HG03175 (cell line): ENCODE results near the gene NALCN.

Source experiments
- ATAC-seq: cut with Tn5 transposase; IDR thresholded peaks from one replicate; pipeline ENCODE4 v1.9.1; 2021; ENCODE audit warnings: mild to moderate bottlenecking, moderate library complexity; ENCODE audit not compliant: unreplicated experiment

NALCN gene

DNA sequence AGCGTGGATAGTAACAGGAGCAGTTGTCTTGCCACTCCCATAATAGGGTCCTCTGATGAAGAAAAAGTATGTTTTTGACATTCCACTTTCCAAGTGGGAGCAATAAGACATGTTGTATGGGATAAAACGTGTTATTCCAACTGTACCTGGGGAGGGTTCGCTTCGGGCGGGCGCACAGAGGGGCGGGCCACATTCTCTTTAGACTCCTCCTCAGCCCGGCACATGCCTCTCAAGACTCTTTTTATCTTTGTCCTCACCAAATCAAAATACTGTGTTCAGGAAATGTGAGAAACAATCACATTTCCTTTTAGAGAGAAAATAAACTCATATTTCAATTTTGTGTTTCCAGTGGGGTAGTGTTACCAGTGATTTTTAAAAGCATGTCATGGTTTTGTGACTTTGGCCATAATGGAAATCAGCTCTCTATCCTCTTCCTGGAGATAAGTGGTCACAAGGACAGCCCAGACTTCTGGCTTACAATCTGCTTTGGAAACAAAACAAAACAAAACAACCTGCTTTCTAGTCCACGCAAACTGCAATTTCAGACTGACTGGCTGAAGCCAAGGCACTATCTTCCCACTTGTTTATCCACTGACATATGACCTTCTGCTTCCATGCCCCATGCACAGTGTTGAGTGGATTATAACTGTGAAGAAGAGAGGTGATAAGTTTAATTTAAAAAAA, 276.1 kb downstream of the NALCN start:
- no peak for ATAC-seq

DNA sequence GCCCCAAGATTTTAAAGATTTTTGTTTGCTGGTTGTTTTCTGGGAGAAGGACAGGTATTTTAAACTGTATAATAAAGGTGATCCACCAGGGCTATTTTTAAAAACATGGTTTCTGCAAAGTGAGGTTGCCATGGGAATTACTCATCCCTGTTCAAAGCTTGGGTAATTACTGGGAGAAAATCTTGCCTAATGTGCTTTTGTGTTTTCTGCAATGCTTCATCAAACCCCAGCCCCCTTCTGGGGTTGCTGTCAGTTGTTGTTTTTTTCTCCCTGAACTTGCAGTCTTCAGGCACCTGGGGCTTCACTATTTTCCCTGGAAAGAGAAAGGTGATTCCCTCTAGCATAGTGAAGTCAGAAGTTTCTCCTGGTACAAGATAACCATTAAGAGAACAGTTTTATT, 277.2 kb downstream of the NALCN start:
- no peak for ATAC-seq

- ATAC-seq: peak; percentile 87
Measured at GRCh38 chr13:101127741-101128353, 288.5 kb downstream of the NALCN start.

DNA sequence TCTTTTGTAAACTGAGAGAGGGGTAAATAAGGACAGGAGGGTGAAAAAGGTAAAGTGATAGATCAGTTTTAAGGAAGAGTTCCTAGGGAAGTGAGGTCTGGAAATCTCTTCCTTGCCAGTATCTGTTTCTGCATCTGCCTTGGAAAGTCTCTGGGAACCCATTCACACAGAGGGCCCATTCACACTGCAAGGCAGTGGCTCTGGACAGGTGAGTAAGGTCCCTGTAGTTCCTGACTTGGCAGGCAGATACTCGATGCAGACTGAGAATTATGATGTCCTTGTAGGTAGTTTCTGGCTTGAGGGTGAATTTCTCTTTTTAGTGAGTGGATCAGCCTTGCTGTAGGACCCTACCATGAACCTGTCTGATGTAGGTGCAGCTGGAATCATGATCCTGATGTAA, 293.3 kb downstream of the NALCN start:
- no peak for ATAC-seq

GRCh38 chr13:101121608-101122007, 294.7 kb downstream of the NALCN start:
- ATAC-seq: no peak

DNA sequence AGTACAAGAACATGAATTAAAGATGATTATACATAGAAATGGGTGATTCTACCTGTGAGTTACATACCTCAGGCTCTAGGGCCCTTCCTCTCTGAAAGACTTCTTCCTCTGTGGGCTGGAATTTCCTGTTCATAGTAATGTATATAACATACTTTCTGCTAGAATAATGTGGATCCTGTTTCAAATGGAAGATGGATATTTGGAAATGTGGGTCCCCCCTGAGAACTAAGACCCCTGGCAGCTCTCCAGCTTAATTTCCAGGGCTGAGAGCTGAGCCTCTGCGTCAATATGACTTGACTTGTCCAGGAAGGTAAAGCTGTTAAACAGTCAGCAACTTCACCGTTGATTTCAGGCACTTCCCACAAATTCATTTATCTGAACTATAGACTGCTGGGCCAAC, 296.3 kb downstream of the NALCN start:
- no peak for ATAC-seq

DNA sequence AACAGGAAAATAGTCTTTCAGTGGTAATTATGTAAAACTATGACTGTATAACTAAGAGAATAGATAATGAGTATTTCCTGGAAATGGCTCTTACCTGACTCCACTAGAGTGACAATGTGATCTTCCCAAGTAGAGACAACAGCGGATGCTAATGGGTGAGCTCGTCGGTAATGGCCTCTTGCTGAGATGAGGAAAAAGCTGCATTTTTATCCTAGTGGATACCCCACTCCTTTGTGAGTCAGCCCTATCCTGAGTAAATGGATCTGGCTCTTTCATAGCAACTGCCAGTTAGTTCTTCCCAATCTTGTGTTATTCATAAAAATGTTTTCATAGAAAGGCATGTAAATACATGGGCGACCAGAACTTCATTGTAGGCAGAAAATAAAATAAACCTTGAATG, 299.5 kb downstream of the NALCN start:
- ATAC-seq: no peak

- ATAC-seq: no peak
Measured at GRCh38 chr13:101116341-101116740, 300.0 kb downstream of the NALCN start.

DNA sequence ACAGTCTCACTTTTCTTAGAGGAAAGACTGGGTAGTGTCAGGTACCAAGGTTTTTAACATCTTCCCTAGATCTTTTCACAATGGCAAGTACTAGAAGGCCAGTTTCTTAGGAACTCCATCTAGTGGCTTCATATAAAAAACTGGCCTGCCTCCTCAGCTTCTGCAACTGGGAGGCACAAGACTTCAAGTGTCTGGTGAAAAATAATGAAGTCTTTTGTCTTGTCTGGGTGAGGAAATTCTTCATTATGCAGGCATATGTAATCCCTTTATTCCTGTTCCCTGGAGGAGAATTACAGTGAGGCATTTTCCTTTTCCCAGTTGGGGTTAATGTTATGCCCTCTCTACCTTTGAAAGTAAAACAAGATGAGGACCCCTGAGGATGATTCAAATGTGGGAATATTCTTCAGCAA, 300.5 kb downstream of the NALCN start:
- no peak for ATAC-seq

DNA sequence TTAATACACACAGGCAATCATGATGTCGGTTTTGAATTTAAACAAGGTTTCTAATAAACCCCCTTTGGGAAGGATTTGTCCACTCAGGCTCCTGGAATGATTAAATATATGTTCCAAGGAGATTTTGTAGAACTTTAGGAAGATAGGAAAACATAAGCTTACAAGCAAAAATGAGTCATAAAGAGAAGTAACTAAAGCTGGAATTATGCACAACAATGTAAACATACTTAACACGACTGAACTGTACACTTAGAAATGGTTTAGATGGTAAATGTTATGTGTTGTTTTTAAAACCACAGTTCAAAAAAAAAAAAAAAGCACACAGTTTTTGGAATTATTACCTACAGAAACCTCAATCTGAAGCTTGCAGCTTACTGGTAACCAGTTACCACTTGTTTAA, 304.4 kb downstream of the NALCN start:
- ATAC-seq: no peak

GRCh38 chr13:101109005-101109404, 307.3 kb downstream of the NALCN start:
- no peak for ATAC-seq

GRCh38 chr13:101098873-101099272, 317.4 kb downstream of the NALCN start:
- no peak for ATAC-seq

DNA sequence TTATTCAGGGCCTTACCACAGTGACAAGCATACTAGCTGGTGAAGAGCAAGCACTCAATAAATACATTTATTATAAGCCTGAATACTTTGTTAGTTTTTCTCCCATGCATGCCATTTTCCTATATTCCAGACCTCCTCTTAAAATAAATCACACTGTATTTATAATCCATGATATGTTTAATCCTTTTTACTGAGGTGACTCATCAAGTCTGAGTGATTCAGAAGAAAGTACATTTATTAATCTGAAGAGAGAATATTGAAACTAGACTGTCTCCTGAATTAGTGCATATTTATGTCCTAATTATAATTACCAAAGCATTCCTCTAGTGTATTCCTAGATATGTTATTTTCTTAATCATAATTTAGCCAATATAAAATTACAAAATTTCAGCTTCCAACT, 323.3 kb downstream of the NALCN start:
- ATAC-seq: no peak

DNA sequence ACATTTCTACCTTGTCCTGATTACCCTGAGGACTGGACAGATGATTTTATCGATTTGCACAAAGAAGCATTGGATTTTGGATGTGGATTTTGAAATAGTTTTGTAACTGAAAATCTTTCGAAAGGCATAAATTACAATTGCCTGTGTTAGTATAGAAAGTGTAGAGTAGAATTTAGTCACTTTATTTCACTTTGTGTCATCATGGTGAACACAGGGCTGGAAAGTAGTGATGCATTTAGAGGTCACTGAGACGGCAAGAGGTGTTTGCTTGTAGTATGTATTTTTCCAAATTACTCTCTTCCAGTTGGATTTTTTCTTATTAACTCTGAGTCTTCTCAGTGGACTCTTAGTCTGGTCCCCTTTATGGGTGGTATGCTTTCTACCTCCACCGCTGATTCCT, 326.0 kb downstream of the NALCN start:
- no peak for ATAC-seq

DNA sequence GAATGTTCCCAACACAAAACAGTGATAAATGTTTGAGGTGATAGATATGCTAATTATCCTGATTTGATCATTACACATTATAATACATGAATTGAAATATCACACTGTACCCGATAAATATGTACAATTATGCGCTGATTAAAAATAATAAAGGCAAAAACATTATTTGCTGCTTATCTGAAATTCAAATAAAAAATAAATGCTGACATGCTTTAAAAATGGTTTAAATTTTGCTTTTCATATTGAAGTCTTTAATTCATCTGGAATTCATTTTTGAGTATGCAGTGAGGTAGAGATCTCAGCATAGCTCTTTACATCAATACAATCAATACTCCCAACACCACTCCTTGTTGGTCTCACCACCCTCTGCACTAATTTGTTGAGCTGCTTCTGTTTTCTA, 330.8 kb downstream of the NALCN start:
- ATAC-seq: no peak

GRCh38 chr13:101082441-101082840, 333.9 kb downstream of the NALCN start:
- ATAC-seq: no peak

- ATAC-seq: no peak
Measured at GRCh38 chr13:101080616-101081015, 335.7 kb downstream of the NALCN start.

DNA sequence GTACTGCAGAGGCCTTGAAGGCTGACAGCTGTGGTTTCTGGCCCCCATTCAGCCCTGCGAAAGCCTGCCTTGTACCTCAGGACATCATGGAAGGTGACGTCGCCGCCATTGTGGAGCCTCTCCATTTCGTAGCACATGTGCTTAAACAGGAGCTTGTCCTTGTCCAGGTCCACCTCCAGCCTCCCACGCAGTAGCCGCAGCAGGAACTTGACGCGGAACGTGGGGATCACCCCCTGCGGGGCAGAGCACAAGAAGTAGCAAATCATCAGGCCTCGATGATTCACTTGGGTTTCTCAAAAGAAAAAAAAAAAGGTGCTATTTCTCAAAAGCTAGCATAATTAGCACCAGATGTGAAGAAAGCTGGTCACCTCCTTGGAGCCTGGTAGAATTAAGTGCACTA, 351.0 kb downstream of the NALCN start:
- no peak for ATAC-seq

GRCh38 chr13:101059793-101060192, 356.5 kb downstream of the NALCN start:
- no peak for ATAC-seq

GRCh38 chr13:101058841-101059240, 357.5 kb downstream of the NALCN start:
- no peak for ATAC-seq

DNA sequence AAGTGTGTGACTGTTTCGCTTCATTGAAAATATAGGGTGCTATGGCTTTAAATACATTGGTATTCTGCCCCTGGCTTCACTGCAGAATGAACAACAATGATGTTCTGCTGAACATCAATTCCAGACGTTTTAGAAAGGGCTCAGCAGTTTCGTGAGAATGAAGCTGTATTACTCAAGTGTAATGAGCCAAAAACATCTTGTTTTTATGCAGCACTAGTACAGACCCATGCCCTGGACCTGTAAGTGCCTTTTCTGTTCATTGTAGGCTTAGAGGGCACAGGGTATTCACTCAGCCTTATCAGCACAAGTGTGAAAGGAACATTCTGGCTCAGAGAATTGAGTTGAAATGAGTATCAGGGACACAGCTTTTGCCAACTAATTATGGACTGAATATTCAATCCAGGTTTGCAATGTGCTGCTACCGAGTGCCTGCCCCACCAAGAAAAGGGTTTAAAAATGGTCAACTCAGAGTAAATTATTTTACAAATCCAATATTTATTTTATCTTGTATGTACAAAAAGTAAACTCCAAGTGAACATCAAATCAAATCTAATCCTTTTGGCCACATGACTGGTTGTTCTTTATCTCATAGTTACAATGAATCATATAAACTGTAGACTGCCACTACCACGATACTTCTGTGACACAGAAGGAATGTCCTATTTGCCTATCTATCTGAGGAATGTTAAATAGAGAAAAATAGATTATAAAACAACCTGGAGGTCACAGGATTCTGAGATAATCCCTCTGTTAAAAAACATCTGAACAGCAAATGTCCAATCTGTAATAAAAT, 362.8 kb downstream of the NALCN start:
- no peak for ATAC-seq
